ENCODE measurements around the gene RABL3.

GRCh38 chr3:120708408-120708807 lies 33.9 kb downstream of the RABL3 start:
- TF ChIP-seq CTCF (IDR thresholded peaks at IDR 0.05) (no peak), EZH2 (IDR thresholded peaks at IDR 0.05) (no peak)

Data from neural progenitor cell (in vitro differentiated cells).